MCF 10A (cell line): ENCODE measurements around the gene RMRP. TPM values are rescaled to one million over a fixed set of nuclear protein-coding genes. Genes with fewer than 3 reads are reported as not detected.
A peak's percentile ranks its signal among the peaks of the same experiment; 100 is the strongest.

Experiments used
- BruUV-seq: library from RNA; stranded (reverse); fragments of 400-500 nt; replicated peaks from 2 replicates; lab custom pipeline; 2021; lab: Mats Ljungman, UMichigan
- CTCF ChIA-PET: fragments of 300-600 bp; sonication (Branson Sonifier 250); formaldehyde crosslinking; extraction: SDS; loops from one replicate; lab custom pipeline; 2021; ENCODE audit warnings: antibody characterized with exemption, inconsistent platforms; lab: Yijun Ruan, JAX
- POLR2A ChIA-PET: fragments of 300-600, 350-650 bp; sonication (Branson Sonifier 250); formaldehyde crosslinking; extraction: SDS; loops from one replicate; lab custom pipeline; 2020; ENCODE audit warnings: antibody characterized with exemption, inconsistent platforms; lab: Yijun Ruan, JAX
- DNase-seq: peaks from one replicate; pipeline ENCODE4 v3.0.0-alpha.2; 2018; ENCODE audit not compliant: unreplicated experiment
- H3K27ac Mint-ChIP-seq: one replicate; pipeline ENCODE4 v1.8.0; 2022; ENCODE audit warnings: mild to moderate bottlenecking, low read depth, mixed read lengths; ENCODE audit not compliant: unreplicated experiment
- H3K27me3 Mint-ChIP-seq: one replicate; pipeline ENCODE4 v1.8.0; 2022; ENCODE audit warnings: mixed read lengths; ENCODE audit not compliant: insufficient read depth, unreplicated experiment
- H3K36me3 Mint-ChIP-seq: one replicate; pipeline ENCODE4 v1.8.0; 2022; ENCODE audit warnings: mild to moderate bottlenecking, moderate library complexity, mixed read lengths; ENCODE audit not compliant: insufficient read depth, unreplicated experiment
- H3K4me1 Mint-ChIP-seq: one replicate; pipeline ENCODE4 v1.8.0; 2022; ENCODE audit warnings: mixed read lengths; ENCODE audit not compliant: insufficient read depth, unreplicated experiment
- H3K4me3 Mint-ChIP-seq: one replicate; pipeline ENCODE4 v1.8.0; 2022; ENCODE audit warnings: mild to moderate bottlenecking, moderate library complexity, mixed read lengths; ENCODE audit not compliant: unreplicated experiment
- H3K9me3 Mint-ChIP-seq: one replicate; pipeline ENCODE4 v1.8.0; 2022; ENCODE audit warnings: mixed read lengths; ENCODE audit not compliant: unreplicated experiment
- intact Hi-C: fragments of 100-400 bp; cut with micrococcal nuclease; formaldehyde crosslinking; loops from 2 replicates; pipeline ENCODE4 v1.14.1; 2022
- total RNA-seq: library from RNA; stranded (reverse); gene quantifications from 2 replicates; pipeline ENCODE4 v1.2.3, GENCODE V29; 2022
- TF ChIP-seq, protein P1 (sequence below): fragments of 200-600 bp; IDR thresholded peaks from one replicate; pipeline ENCODE4 v1.8.0; 2022; ENCODE audit warnings: antibody characterized with exemption, mild to moderate bottlenecking; ENCODE audit not compliant: unreplicated experiment

The RMRP gene
- total RNA-seq, 1 experiment from 2014 or later = 13,245 TPM

DNA sequence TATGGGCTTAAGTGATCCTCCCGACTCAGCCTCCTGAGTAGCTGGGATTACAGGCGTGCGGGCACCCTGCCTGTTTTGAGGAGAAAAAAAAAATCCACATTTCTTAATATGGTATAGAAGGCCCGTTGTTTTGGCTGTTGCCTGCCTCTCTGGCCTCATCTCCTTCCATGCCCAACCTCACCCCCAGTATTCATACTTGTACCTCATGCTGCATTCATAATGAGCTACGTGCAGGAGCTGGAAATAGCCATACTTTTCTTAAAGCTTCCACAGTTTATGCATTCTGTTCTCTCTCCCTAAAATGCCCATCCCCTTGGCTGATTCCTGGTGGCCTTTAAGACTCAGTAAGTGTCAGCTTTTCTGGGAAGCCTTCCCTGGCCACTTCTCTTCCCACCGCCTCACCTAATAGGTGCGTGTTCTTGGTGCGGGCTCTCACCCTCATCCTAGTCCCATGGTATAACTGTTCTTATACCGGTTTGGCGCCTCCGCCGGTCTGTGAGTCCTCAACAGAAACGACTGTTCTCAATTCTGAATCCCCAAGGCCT, 34.0 kb upstream of the RMRP start:
- DNase-seq = no peak
- H3K4me1 Mint-ChIP-seq = peaks cover 24% of the 10 kb centered on the region
- POLR2A ChIA-PET = interaction anchor here (1.0 to 5.4 kb wide), 7 partner anchors 9 to 88 kb away, joined by 3 to 38 read pairs (median 6); partner anchors contain the start of genes ARHGEF39, CA9, CCDC107 and CREB3
- no TSS peak for BruUV-seq
- H3K27me3 Mint-ChIP-seq = no peaks in the 10 kb centered on the region
- CTCF ChIA-PET = interaction anchor here (0.7 to 8.1 kb wide), 9 partner anchors 17 to 79 kb away, joined by 3 to 155 read pairs (median 4); partner anchors contain the start of genes CCDC107 and RMRP
- H3K4me3 Mint-ChIP-seq = peak overlapping the region; percentile 79
- TF ChIP-seq, protein P1, sequence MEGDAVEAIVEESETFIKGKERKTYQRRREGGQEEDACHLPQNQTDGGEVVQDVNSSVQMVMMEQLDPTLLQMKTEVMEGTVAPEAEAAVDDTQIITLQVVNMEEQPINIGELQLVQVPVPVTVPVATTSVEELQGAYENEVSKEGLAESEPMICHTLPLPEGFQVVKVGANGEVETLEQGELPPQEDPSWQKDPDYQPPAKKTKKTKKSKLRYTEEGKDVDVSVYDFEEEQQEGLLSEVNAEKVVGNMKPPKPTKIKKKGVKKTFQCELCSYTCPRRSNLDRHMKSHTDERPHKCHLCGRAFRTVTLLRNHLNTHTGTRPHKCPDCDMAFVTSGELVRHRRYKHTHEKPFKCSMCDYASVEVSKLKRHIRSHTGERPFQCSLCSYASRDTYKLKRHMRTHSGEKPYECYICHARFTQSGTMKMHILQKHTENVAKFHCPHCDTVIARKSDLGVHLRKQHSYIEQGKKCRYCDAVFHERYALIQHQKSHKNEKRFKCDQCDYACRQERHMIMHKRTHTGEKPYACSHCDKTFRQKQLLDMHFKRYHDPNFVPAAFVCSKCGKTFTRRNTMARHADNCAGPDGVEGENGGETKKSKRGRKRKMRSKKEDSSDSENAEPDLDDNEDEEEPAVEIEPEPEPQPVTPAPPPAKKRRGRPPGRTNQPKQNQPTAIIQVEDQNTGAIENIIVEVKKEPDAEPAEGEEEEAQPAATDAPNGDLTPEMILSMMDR = no peak
- intact Hi-C loops = no loop called here
- H3K27ac Mint-ChIP-seq = peak overlapping the region; percentile 72
- peaks cover 14% of the 10 kb centered on the region for H3K36me3 Mint-ChIP-seq
- H3K9me3 Mint-ChIP-seq = no peaks in the 10 kb centered on the region

DNA sequence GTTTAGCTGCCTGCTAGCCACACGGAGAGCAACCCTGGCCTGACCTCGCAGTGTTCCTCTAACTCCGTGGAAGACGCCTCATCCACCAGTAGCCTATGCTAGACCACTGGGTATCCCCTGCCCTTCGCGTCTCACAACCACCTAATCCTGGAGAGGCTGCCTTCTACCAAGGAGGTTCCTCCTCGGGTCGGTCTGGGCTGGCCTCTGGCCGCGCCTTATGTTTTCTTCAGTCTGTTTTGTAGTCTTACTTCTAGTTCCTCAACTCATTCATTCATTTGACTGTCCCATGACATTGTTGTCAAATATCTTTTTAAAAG, 33.5 kb upstream of the RMRP start:
- no TSS peak for BruUV-seq
- H3K27me3 Mint-ChIP-seq = no peaks in the 10 kb centered on the region
- intact Hi-C loops = no loop called here
- H3K4me3 Mint-ChIP-seq = peak overlapping the region; percentile 79
- peaks cover 10% of the 10 kb centered on the region for H3K36me3 Mint-ChIP-seq
- TF ChIP-seq, protein P1 = no peak
- ChIA-PET CTCF (interaction anchor here (0.9 to 8.1 kb wide), 7 partner anchors 18 to 79 kb away, joined by 3 to 155 read pairs (median 3); partner anchors contain the start of genes CCDC107 and RMRP), POLR2A (interaction anchor here (0.7 to 5.4 kb wide), 14 partner anchors 9 to 91 kb away, joined by 3 to 38 read pairs (median 4); partner anchors contain the start of genes ARHGEF39, CA9, CCDC107 and CREB3)
- no peak for DNase-seq
- H3K4me1 Mint-ChIP-seq = peaks cover 24% of the 10 kb centered on the region
- H3K9me3 Mint-ChIP-seq = no peaks in the 10 kb centered on the region
- peak overlapping the region; percentile 72 for H3K27ac Mint-ChIP-seq

DNA sequence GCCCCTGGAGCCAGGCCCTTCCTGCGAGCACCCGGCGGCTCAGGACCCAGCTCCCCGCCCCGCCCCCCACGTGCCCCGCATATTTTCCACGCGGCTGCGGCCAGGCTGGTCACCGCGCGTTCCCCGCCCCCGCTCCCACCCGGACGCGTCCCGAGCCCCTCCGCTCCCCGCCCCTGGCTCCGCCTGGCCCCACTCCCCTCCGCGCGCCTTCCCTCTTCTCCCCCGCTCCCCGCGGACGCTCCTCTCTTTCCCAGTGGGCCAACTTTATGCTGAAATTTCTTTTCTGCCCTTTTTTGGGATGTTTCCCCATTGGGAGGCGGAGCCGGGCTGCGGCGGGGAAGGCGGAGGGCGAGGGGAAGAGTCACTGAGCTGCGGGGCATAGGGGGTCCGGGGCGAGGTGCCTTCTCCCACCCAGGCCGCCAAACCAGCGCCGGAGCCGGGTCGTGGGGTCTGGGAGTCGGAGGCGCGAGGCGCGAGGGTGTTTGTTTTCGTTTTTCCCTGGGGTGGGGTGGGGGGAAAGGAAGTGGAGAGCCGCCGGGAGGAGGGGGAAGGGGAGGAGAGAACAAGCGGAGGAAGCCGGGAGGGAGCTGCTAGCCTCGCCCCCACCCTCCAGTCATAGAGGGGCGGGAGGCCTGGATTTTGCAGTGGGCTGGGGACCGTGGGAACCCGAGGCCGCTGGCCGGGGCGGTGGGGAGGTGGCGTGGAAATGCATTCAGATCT, 33.0 kb upstream of the RMRP start:
- CTCF ChIA-PET = interaction anchor here (0.7 to 8.1 kb wide), 7 partner anchors 19 to 78 kb away, joined by 3 to 155 read pairs (median 4); partner anchors contain the start of genes CCDC107 and RMRP

More for the DNA sequence above, 33.0 kb upstream of the RMRP start:
- no peaks in the 10 kb centered on the region for H3K9me3 Mint-ChIP-seq
- TF ChIP-seq, protein P1 = no peak
- BruUV-seq = no TSS peak
- POLR2A ChIA-PET = interaction anchor here (0.7 to 5.4 kb wide), 16 partner anchors 10 to 92 kb away, joined by 3 to 38 read pairs (median 4); partner anchors contain the start of genes ARHGEF39, CA9, CCDC107 and CREB3
- intact Hi-C loops = no loop called here
- peaks cover 24% of the 10 kb centered on the region for H3K4me1 Mint-ChIP-seq
- H3K27me3 Mint-ChIP-seq = no peaks in the 10 kb centered on the region
- peaks cover 13% of the 10 kb centered on the region for H3K36me3 Mint-ChIP-seq
- DNase-seq = peak; percentile 52
- peak overlapping the region; percentile 72 for H3K27ac Mint-ChIP-seq
- H3K4me3 Mint-ChIP-seq = peak overlapping the region; percentile 79
